HCT116 (cell line): ENCODE results near the gene SCG5. TPM values are rescaled to one million over a fixed set of nuclear protein-coding genes. Genes with fewer than 3 reads are reported as not detected.

Experiments
- ATAC-seq: fragments of 200-7000 bp; cut with Tn5 transposase; 2 replicates; pipeline ENCODE4 v1.9.1; 2020; ENCODE audit warnings: mild to moderate bottlenecking, moderate library complexity
- BruUV-seq: library from RNA; stranded (reverse); fragments of 400-500 nt; replicated peaks from 2 replicates; lab custom pipeline; 2021; lab: Mats Ljungman, UMichigan
- CTCF ChIA-PET: fragments of 300-600 bp; sonication (Branson Sonifier 250); formaldehyde crosslinking; loops from one replicate; lab custom pipeline; 2021; ENCODE audit warnings: antibody characterized with exemption; lab: Charles Lee
- POLR2A ChIA-PET: fragments of 300-600, 350-600 bp; sonication (Branson Sonifier 250); formaldehyde crosslinking; loops from one replicate; lab custom pipeline; 2021; ENCODE audit warnings: antibody characterized with exemption; lab: Charles Lee
- RAD21 ChIA-PET, 2 experiments: fragments of 300-600 bp; sonication (Branson Sonifier 250); formaldehyde crosslinking; loops; one replicate each; lab custom pipeline; 2023; ENCODE audit warnings: low total read pairs in 2 of 2; ENCODE audit not compliant: uncharacterized antibody in 2 of 2, unreplicated experiment in 2 of 2, low non-redundant PET in 1 of 2; lab: Charles Lee
- DNase-seq: peaks from one replicate; pipeline ENCODE4 v3.0.0-alpha.2; 2010; ENCODE audit warnings: low read depth, low spot score
- H2AFZ ChIP-seq: fragments of 200-600 bp; shearing (Covaris generic), sonication (generic); 2 replicates; pipeline ENCODE4 v1.6.1; 2017; ENCODE audit warnings: low read depth, mixed run types, mixed read lengths, antibody characterized with exemption, low read length; ENCODE audit not compliant: poor library complexity, severe bottlenecking
- H3K27ac ChIP-seq: 2 replicates; pipeline ENCODE4 v1.5.1; 2012; ENCODE audit warnings: low read depth, low read length
- H3K27me3 ChIP-seq: fragments of 200-600 bp; sonication (generic); 2 replicates; pipeline ENCODE4 v1.6.1; 2016; ENCODE audit warnings: mixed run types, low read length, mixed read lengths; ENCODE audit not compliant: insufficient read depth
- H3K36me3 ChIP-seq, 2 experiments: fragments of 200-500 bp in 1 of 2; fragments of 200-600 bp in 1 of 2; sonication (Bioruptor generic) in 1 of 2; sonication (generic) in 1 of 2; 2 replicates each; pipeline versions ENCODE4 v1.5.1 to v1.6.1; 2014 to 2016; ENCODE audit warnings: low read length in 2 of 2, inconsistent platforms in 1 of 2, mixed read lengths in 1 of 2, mixed run types in 1 of 2; ENCODE audit not compliant: insufficient read depth in 2 of 2, control insufficient read depth in 1 of 2
- H3K4me1 ChIP-seq, 2 experiments: fragments of 200-600 bp in 1 of 2; sonication (generic) in 1 of 2; 2 replicates each; pipeline versions ENCODE4 v1.5.1 to v1.6.1; 2012 to 2017; ENCODE audit warnings: low read length in 2 of 2, inconsistent platforms in 1 of 2, mild to moderate bottlenecking in 1 of 2, mixed read lengths in 1 of 2, mixed run types in 1 of 2, moderate library complexity in 1 of 2; ENCODE audit not compliant: insufficient read depth in 2 of 2, control insufficient read depth in 1 of 2
- H3K4me2 ChIP-seq: fragments of 200-600 bp; sonication (generic); 2 replicates; pipeline ENCODE4 v1.6.1; 2017; ENCODE audit warnings: mixed run types, low read length, mixed read lengths
- H3K4me3 ChIP-seq, 2 experiments: fragments of 200-600 bp in 1 of 2; sonication (generic) in 1 of 2; replicated peaks in 1 of 2; 2 replicates each; pipeline ENCODE4 v1.5.1; 2011 to 2016; ENCODE audit warnings: low read length in 2 of 2, control low read depth in 1 of 2, low read depth in 1 of 2, mild to moderate bottlenecking in 1 of 2, mixed read lengths in 1 of 2, mixed run types in 1 of 2
- H3K79me2 ChIP-seq: fragments of 200-600 bp; sonication (generic); 2 replicates; pipeline ENCODE4 v1.6.1; 2017; ENCODE audit warnings: mild to moderate bottlenecking, mixed run types, low read length, moderate library complexity, mixed read lengths; ENCODE audit not compliant: insufficient read depth
- H3K9ac ChIP-seq: fragments of 200-600 bp; sonication (generic); 2 replicates; pipeline ENCODE4 v1.6.1; 2016; ENCODE audit warnings: low read length, mixed read lengths
- H3K9me2 ChIP-seq: fragments of 200-600 bp; sonication (generic), shearing (Covaris generic); 2 replicates; pipeline ENCODE4 v1.6.1; 2017; ENCODE audit warnings: mixed run types, mild to moderate bottlenecking, moderate library complexity; ENCODE audit not compliant: insufficient read depth
- H3K9me3 ChIP-seq, 2 experiments: fragments of 200-500 bp in 1 of 2; fragments of 200-600 bp in 1 of 2; sonication (Bioruptor generic) in 1 of 2; sonication (generic) in 1 of 2; 2 replicates each; pipeline ENCODE4 v1.6.1; 2014 to 2017; ENCODE audit warnings: low read length in 2 of 2, mixed read lengths in 2 of 2, inconsistent platforms in 1 of 2, low read depth in 1 of 2, mild to moderate bottlenecking in 1 of 2, mixed run types in 1 of 2, moderate library complexity in 1 of 2; ENCODE audit not compliant: control insufficient read depth in 1 of 2, insufficient read depth in 1 of 2
- H4K20me1 ChIP-seq: fragments of 200-600 bp; sonication (generic), shearing (Covaris generic); 2 replicates; pipeline ENCODE4 v1.6.1; 2017; ENCODE audit warnings: mixed run types, mild to moderate bottlenecking, moderate library complexity; ENCODE audit not compliant: insufficient read depth
- ATF3 ChIP-seq: IDR thresholded peaks from 2 replicates; pipeline ENCODE4 v1.6.1; 2012
- CBX3 ChIP-seq: IDR thresholded peaks from 2 replicates; pipeline ENCODE4 v1.6.1; 2012; ENCODE audit warnings: low read depth
- CEBPB ChIP-seq: IDR thresholded peaks from 2 replicates; pipeline ENCODE4 v1.6.1; 2012; ENCODE audit warnings: low read depth
- CTCF ChIP-seq, 3 experiments: fragments of 200-600 bp in 1 of 3; sonication (generic) in 1 of 3; IDR thresholded peaks in 2 of 3; conservative IDR thresholded peaks in 1 of 3; 2 replicates each; pipeline ENCODE4 v1.5.1; 2012 to 2017; ENCODE audit warnings: low read depth in 2 of 3, low read length in 2 of 3, antibody characterized with exemption in 1 of 3, borderline replicate concordance in 1 of 3, control low read depth in 1 of 3, mild to moderate bottlenecking in 1 of 3, mixed read lengths in 1 of 3, mixed run types in 1 of 3, moderate library complexity in 1 of 3; ENCODE audit not compliant: insufficient read depth in 1 of 3
- EGR1 ChIP-seq: IDR thresholded peaks from 2 replicates; pipeline ENCODE4 v1.6.1; 2012; ENCODE audit warnings: low read depth
- EZH2 ChIP-seq: fragments of 200-600 bp; sonication (generic); IDR thresholded peaks from 2 replicates; pipeline ENCODE4 v1.6.1; 2017; ENCODE audit warnings: antibody characterized with exemption, mixed run types
- FOSL1 ChIP-seq: IDR thresholded peaks from 2 replicates; pipeline ENCODE4 v1.6.1; 2012; ENCODE audit warnings: low read depth
- POLR2AphosphoS5 ChIP-seq: IDR thresholded peaks from 2 replicates; pipeline ENCODE4 v1.6.1; 2011; ENCODE audit warnings: mild to moderate bottlenecking, low read depth, low read length, moderate library complexity
- REST ChIP-seq: IDR thresholded peaks from 2 replicates; pipeline ENCODE4 v1.6.1; 2012; ENCODE audit warnings: low read depth
- SP1 ChIP-seq: IDR thresholded peaks from 2 replicates; pipeline ENCODE4 v1.6.1; 2012; ENCODE audit warnings: low read depth
- TCF7L2 ChIP-seq: IDR thresholded peaks from 2 replicates; pipeline ENCODE4 v1.7.0; 2011; ENCODE audit warnings: borderline replicate concordance, inconsistent platforms; ENCODE audit not compliant: insufficient read depth, insufficient read length; ENCODE audit errors: extremely low read depth
- YY1 ChIP-seq: IDR thresholded peaks from 2 replicates; pipeline ENCODE4 v1.6.1; 2011; ENCODE audit warnings: low read length, low read depth, moderate library complexity, mild to moderate bottlenecking; ENCODE audit not compliant: insufficient replicate concordance; ENCODE audit errors: extremely low read depth
- ZFX ChIP-seq: fragments of 450-650 bp; IDR thresholded peaks from 2 replicates; pipeline ENCODE4 v1.6.1; 2017
- intact Hi-C: fragments of 100-400 bp; cut with micrococcal nuclease; formaldehyde crosslinking; loops from 2 replicates; pipeline ENCODE4 v1.10.0; 2022
- total RNA-seq: library from RNA; stranded (reverse); gene quantifications from one replicate; pipeline ENCODE4 v1.2.1, GENCODE V29; 2021; ENCODE audit not compliant: unreplicated experiment

SCG5 gene
- total RNA-seq, 1 experiment from 2014 or later: 1.7 TPM

DNA sequence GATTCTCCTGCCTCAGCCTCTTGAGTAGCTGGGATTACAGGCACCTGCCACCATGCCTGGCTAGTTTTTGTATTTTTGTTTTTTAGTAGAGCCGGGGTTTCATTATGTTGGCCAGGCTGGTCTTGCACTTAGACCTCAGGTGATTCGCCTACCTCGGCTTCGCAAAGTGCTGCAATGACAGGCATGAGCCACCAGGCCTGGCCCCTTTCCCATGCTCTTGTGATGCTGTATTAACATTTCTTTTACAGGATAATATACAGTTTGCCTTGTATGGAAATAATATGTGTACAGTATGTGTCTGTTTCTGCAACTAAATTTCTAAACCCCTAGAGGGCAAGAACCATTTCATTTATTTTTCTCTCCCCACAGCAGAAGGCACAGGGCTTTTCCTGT, 37.8 kb downstream of the SCG5 start:
- no TSS peak for BruUV-seq
- Histone ChIP-seq H3K9ac (no peak overlapping the region), H3K4me1 (no peaks in the 10 kb centered on the region), H3K79me2 (no peaks in the 10 kb centered on the region), H3K9me2 (no peaks in the 10 kb centered on the region), H3K4me2 (no peak overlapping the region), H2AFZ (no peak overlapping the region), H3K27ac (no peak overlapping the region), H3K9me3 (no peaks in the 10 kb centered on the region), H4K20me1 (no peaks in the 10 kb centered on the region), H3K27me3 (no peaks in the 10 kb centered on the region), H3K36me3 (no peaks in the 10 kb centered on the region), H3K4me3 (no peak overlapping the region)
- intact Hi-C loops: no loop called here
- ChIA-PET CTCF (no interaction called here), POLR2A (no interaction called here), RAD21 (no interaction called here)
- DNase-seq: no peak
- peak; percentile 52; the same call in 1 of the 2 replicates for ATAC-seq
- TF ChIP-seq EGR1 (no peak), EZH2 (no peak), CTCF (IDR thresholded peaks at IDR 0.05 in 2 of 3, conservative IDR thresholded peaks at IDR 0.05 in 1 of 3; ENCODE audit: borderline replicate concordance in 1 of 3, insufficient read depth in 1 of 3, low read depth in 2 of 3, low read length in 2 of 3) (peak in 2 of 3 experiments; percentile 19 to 24; a peak in 4 of 6 replicates), FOSL1 (no peak), YY1 (no peak), SP1 (no peak)

GRCh38 chr15:32682569-32682968, 41.1 kb downstream of the SCG5 start:
- Histone ChIP-seq H3K4me2 (no peak overlapping the region), H4K20me1 (no peaks in the 10 kb centered on the region), H3K9ac (no peak overlapping the region), H3K79me2 (no peaks in the 10 kb centered on the region), H3K9me2 (no peaks in the 10 kb centered on the region), H3K9me3 (no peaks in the 10 kb centered on the region), H3K4me3 (no peak overlapping the region), H3K36me3 (no peaks in the 10 kb centered on the region), H3K27me3 (no peaks in the 10 kb centered on the region), H3K27ac (no peak overlapping the region), H3K4me1 (no peaks in the 10 kb centered on the region), H2AFZ (no peak overlapping the region)
- BruUV-seq: no TSS peak
- DNase-seq (no peak), ATAC-seq (no peak)
- ChIA-PET RAD21 (no interaction called here), POLR2A (no interaction called here), CTCF (no interaction called here)
- intact Hi-C loops: no loop called here
- TF ChIP-seq EGR1: no peak
- TF ChIP-seq CEBPB: no peak
- TF ChIP-seq POLR2AphosphoS5: no peak
- TF ChIP-seq ATF3: no peak
- TF ChIP-seq TCF7L2: no peak
- no peak for TF ChIP-seq REST
- TF ChIP-seq ZFX: no peak
- no peak for TF ChIP-seq CBX3
